Left lung (tissue), 10 donors: Measurements from ENCODE around the gene OVCH1. TPM values are rescaled to one million over a fixed set of nuclear protein-coding genes. Genes with fewer than 3 reads are reported as not detected.

Source experiments
- ATAC-seq: fragments of 200-7000 bp; cut with Tn5 transposase; one replicate; pipeline ENCODE4 v1.9.1; 2020; ENCODE audit warnings: moderate library complexity
- DNase-seq, 4 donors: peaks; one replicate each; pipeline ENCODE4 v3.0.0-alpha.2; 2013 to 2020
- H3K27ac ChIP-seq, 2 donors: fragments of 200-600 bp; sonication (generic) in 1 of 2; one replicate each; pipeline versions ENCODE4 v1.5.0 to v1.8.0; 2020 to 2021
- H3K27me3 ChIP-seq, 2 donors: fragments of 200-600 bp; sonication (generic) in 1 of 2; one replicate each; pipeline versions ENCODE4 v1.5.0 to v1.8.0; 2020 to 2021
- H3K36me3 ChIP-seq, 2 donors: fragments of 200-600 bp; sonication (generic) in 1 of 2; one replicate each; pipeline versions ENCODE4 v1.5.0 to v1.8.0; 2020 to 2021
- H3K4me1 ChIP-seq, 2 donors: fragments of 200-600 bp; one replicate each; pipeline ENCODE4 v1.8.0; 2021
- H3K4me3 ChIP-seq, 2 donors: fragments of 200-600 bp; sonication (generic) in 1 of 2; one replicate each; pipeline versions ENCODE4 v1.5.0 to v1.8.0; 2020 to 2021; ENCODE audit warnings: mild to moderate bottlenecking in 1 of 2
- H3K9me3 ChIP-seq, 2 donors: fragments of 200-600 bp; sonication (generic) in 1 of 2; one replicate each; pipeline versions ENCODE4 v1.5.0 to v1.8.0; 2020 to 2021
- intact Hi-C, 2 donors: fragments of 100-400 bp; cut with DNase I; formaldehyde crosslinking; loops; one replicate each; pipeline versions ENCODE4 v1.11.2 to v1.14.2; 2022
- polyA plus RNA-seq, 6 donors: library from polyadenylated mRNA; unstranded; fragments of 120-200 nt; gene quantifications; one replicate each; pipeline ENCODE4 v1.2.1, GENCODE V29; 2013; ENCODE audit not compliant: insufficient read length in 6 of 6
- total RNA-seq, 2 donors: library from RNA; stranded (reverse); fragmentation: NEBNext Ultra II Directional; extraction: Animal tissue kit (Norgen Biotek cat#: 25700); gene quantifications; one replicate each; pipeline ENCODE4 v1.2.1, GENCODE V29; 2021
- TF ChIP-seq, protein P1 (sequence below), 2 donors: fragments of 200-600 bp; sonication (generic) in 1 of 2; IDR thresholded peaks; one replicate each; pipeline versions ENCODE4 v1.5.0 to v1.8.0; 2021; ENCODE audit warnings: antibody characterized with exemption in 2 of 2
- donor health status: DM: no; HTN: yes; CAD: no.
- donor health status: DM: no; HTN: no; CAD: no.

Gene OVCH1
- total and polyA plus RNA-seq, 8 donors: 0.04 to 0.89 (median 0.20) TPM; not detected in 5

DNA sequence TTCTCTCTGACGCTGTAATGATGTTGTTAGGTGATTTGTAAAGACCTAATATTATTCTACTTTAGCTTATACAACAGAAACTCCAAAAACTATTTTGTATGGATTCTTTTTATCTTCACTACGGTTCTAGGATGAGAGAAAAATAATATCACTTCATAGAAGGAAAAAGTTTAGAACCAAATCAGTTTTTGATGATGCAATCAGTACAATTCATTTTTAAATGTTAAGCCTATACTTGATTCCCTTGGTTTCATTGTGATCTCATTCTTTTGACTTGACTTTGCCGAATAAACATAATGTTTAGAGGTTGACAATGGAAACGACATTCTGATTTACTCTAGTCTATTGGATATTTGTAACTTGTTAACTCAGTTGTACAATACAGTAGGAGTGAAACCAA is 91.9 kb downstream of the OVCH1 start:
- TF ChIP-seq, protein P1, sequence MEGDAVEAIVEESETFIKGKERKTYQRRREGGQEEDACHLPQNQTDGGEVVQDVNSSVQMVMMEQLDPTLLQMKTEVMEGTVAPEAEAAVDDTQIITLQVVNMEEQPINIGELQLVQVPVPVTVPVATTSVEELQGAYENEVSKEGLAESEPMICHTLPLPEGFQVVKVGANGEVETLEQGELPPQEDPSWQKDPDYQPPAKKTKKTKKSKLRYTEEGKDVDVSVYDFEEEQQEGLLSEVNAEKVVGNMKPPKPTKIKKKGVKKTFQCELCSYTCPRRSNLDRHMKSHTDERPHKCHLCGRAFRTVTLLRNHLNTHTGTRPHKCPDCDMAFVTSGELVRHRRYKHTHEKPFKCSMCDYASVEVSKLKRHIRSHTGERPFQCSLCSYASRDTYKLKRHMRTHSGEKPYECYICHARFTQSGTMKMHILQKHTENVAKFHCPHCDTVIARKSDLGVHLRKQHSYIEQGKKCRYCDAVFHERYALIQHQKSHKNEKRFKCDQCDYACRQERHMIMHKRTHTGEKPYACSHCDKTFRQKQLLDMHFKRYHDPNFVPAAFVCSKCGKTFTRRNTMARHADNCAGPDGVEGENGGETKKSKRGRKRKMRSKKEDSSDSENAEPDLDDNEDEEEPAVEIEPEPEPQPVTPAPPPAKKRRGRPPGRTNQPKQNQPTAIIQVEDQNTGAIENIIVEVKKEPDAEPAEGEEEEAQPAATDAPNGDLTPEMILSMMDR (IDR thresholded peaks at IDR 0.05): no peak
- intact Hi-C loops: no loop called here
- Histone ChIP-seq H3K27ac (no peak overlapping the region), H3K27me3 (no peaks in the 10 kb centered on the region), H3K36me3 (no peaks in the 10 kb centered on the region), H3K4me3 (no peak overlapping the region), H3K9me3 (no peaks in the 10 kb centered on the region), H3K4me1 (no peaks in the 10 kb centered on the region)
- DNase-seq (no peak), ATAC-seq (no peak)

DNA sequence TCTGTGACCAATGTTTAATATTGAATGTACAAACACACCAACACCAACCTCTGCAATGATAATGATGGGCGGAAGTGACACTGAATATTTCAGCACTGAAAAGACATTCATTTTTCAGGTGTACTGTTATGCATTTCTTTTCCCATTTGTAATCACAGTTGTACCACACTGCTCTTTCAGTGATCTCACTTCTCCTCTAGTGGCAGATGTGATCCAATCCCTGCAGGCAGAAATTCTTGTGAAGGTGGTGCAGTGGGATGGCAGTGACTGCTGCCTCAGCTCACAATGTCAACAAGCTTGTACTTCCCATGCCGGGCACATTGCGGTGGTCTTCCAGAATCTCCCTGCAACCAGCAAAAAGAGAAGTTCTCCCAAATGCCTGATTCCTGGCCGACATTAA is 93.5 kb downstream of the OVCH1 start:
- Histone ChIP-seq H3K4me3 (no peak overlapping the region), H3K9me3 (no peaks in the 10 kb centered on the region), H3K27ac (no peak overlapping the region), H3K27me3 (no peaks in the 10 kb centered on the region), H3K4me1 (no peaks in the 10 kb centered on the region), H3K36me3 (no peaks in the 10 kb centered on the region)
- intact Hi-C loops: no loop called here
- ATAC-seq: no peak
- TF ChIP-seq, protein P1 (IDR thresholded peaks at IDR 0.05): no peak
- DNase-seq: no peak

DNA sequence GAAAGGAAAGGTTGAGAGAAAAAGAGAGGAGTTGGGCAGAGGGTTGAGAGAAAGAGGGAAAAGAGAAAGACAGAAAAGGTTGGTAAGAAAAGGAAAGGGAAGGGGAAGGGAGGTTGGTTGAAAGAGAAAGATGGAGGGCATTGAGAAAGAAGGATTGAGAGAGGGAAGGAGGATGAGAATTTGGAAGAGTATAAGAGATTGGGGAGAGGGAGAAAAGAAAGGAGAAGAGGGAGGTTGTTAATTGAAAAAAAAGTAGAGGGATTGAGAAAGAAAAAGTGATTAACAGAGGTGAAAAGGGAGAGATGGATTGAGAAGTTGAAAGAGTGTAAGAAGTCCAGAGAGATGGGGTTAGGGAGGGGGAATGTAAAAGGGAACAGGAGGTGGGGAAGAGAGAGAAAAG is 95.0 kb downstream of the OVCH1 start:
- H3K36me3 ChIP-seq: no peaks in the 10 kb centered on the region
- ATAC-seq (no peak), DNase-seq (no peak)
- H3K9me3 ChIP-seq: no peaks in the 10 kb centered on the region
- no peaks in the 10 kb centered on the region for H3K4me1 ChIP-seq
- no peak overlapping the region for H3K4me3 ChIP-seq
- TF ChIP-seq, protein P1 (IDR thresholded peaks at IDR 0.05): no peak
- no peaks in the 10 kb centered on the region for H3K27me3 ChIP-seq
- intact Hi-C loops: no loop called here
- no peak overlapping the region for H3K27ac ChIP-seq

DNA sequence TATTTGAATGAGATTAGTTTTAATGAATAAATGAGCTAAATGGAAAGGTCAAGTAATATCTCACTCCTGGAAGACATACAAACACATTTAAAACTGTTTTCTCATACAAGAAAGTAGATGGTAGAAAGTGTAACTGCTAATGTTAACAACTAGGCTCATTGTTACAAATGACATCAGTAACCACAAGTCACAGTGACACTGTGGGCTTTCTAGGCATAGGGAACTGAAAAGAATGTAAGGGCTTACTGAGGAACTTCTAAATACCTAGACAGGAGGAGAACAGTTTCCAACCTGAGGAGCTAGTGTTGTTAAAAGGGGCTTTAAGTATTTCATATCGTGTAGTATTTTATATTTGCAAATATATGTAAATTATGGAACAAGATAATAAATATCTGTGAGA is 99.0 kb downstream of the OVCH1 start:
- H3K27me3 ChIP-seq: no peaks in the 10 kb centered on the region
- H3K9me3 ChIP-seq: no peaks in the 10 kb centered on the region
- H3K36me3 ChIP-seq: no peaks in the 10 kb centered on the region
- DNase-seq (no peak), ATAC-seq (no peak)
- intact Hi-C loops: no loop called here
- no peak overlapping the region for H3K27ac ChIP-seq
- H3K4me3 ChIP-seq: no peak overlapping the region
- TF ChIP-seq, protein P1 (IDR thresholded peaks at IDR 0.05): no peak
- no peaks in the 10 kb centered on the region for H3K4me1 ChIP-seq

DNA sequence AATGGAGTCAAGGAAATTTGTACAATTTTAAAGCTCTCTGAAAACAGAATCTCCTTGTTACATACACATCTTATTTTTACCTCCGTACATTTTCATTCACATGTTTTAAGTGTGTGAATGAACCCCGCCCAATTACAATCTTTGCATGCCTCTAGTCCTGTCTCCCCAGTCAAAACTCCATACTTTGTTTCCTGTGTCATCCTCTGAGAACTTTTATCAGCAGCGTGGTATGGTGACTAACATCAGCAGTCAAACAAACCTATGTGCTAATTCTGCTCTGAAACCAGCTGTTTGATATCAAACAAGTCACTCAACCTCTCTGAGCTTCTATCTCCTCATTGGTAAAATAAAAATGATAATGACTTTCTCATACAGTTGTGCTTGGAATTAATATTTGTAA is 100.7 kb downstream of the OVCH1 start:
- H3K9me3 ChIP-seq: no peaks in the 10 kb centered on the region
- H3K27ac ChIP-seq: no peak overlapping the region

More for the DNA sequence above, 100.7 kb downstream of the OVCH1 start:
- TF ChIP-seq, protein P1 (IDR thresholded peaks at IDR 0.05): no peak
- intact Hi-C loops: no loop called here
- DNase-seq (no peak), ATAC-seq (no peak)
- Histone ChIP-seq H3K4me1 (no peaks in the 10 kb centered on the region), H3K27me3 (no peaks in the 10 kb centered on the region), H3K36me3 (no peaks in the 10 kb centered on the region), H3K4me3 (no peak overlapping the region)
